Stimulated activated CD4-positive, alpha-beta T cell treated with anti-CD3 and anti-CD28 coated beads, Interleukin-1b, Interleukin-23, amount 100 ng/mL, for 48 hours (primary cell): Measurements from ENCODE around the gene CSNK1D.

Experiments used
- DNase-seq: peaks from one replicate; pipeline ENCODE4 v3.0.0-alpha.2; 2020

CSNK1D gene

GRCh38 chr17:82249896-82250581, 23.5 kb downstream of the CSNK1D start:
- DNase-seq: no peak

GRCh38 chr17:82248815-82249674, 24.5 kb downstream of the CSNK1D start:
- DNase-seq: no peak

GRCh38 chr17:82247856-82248671, 25.4 kb downstream of the CSNK1D start:
- DNase-seq: no peak

GRCh38 chr17:82247182-82247823, 26.2 kb downstream of the CSNK1D start:
- no peak for DNase-seq

GRCh38 chr17:82246365-82247181, 26.9 kb downstream of the CSNK1D start:
- DNase-seq: no peak

- no peak for DNase-seq
Observed at GRCh38 chr17:82246040-82246364, 27.5 kb downstream of the CSNK1D start.

- DNase-seq: no peak
Observed at GRCh38 chr17:82245134-82246039, 28.1 kb downstream of the CSNK1D start.

- DNase-seq: no peak
Observed at GRCh38 chr17:82244413-82245133, 28.9 kb downstream of the CSNK1D start.

GRCh38 chr17:82243648-82244412, 29.7 kb downstream of the CSNK1D start:
- DNase-seq: no peak

GRCh38 chr17:82242977-82243647, 30.4 kb downstream of the CSNK1D start:
- no peak for DNase-seq

- no peak for DNase-seq
Observed at GRCh38 chr17:82242698-82242976, 30.9 kb downstream of the CSNK1D start.

- no peak for DNase-seq
Observed at GRCh38 chr17:82241926-82242697, 31.4 kb downstream of the CSNK1D start.

- DNase-seq: peak; percentile 66
Observed at GRCh38 chr17:82241183-82241925, 32.1 kb downstream of the CSNK1D start.

GRCh38 chr17:82240506-82241182, 32.9 kb downstream of the CSNK1D start:
- no peak for DNase-seq

- no peak for DNase-seq
Observed at GRCh38 chr17:82239926-82240505, 33.5 kb downstream of the CSNK1D start.

- DNase-seq: no peak
Observed at GRCh38 chr17:82239401-82239925, 34.0 kb downstream of the CSNK1D start.
